Mesenchymal stem cell (in vitro differentiated cells and primary cell): ENCODE measurements around the gene SETD2.

Experiments
- DNase-seq: peaks from one replicate; pipeline ENCODE4 v3.0.0-alpha.2; 2013
- H2AFZ ChIP-seq: one replicate; pipeline ENCODE4 v1.6.1; 2013; ENCODE audit warnings: low read depth, mild to moderate bottlenecking, control low read depth, inconsistent platforms, low read length, moderate library complexity
- H2AK5ac ChIP-seq: 2 replicates; pipeline ENCODE4 v1.6.1; 2013; ENCODE audit warnings: low read length, moderate library complexity, mild to moderate bottlenecking, inconsistent platforms; ENCODE audit not compliant: severe bottlenecking
- H2BK120ac ChIP-seq: one replicate; pipeline ENCODE4 v1.6.1; 2013; ENCODE audit warnings: low read depth, mild to moderate bottlenecking, inconsistent platforms, low read length, moderate library complexity
- H2BK12ac ChIP-seq, 2 experiments: one replicate each; pipeline ENCODE4 v1.6.1; 2013; ENCODE audit warnings: inconsistent platforms in 2 of 2, low read length in 2 of 2, mild to moderate bottlenecking in 2 of 2, moderate library complexity in 2 of 2, control low read depth in 1 of 2
- H2BK15ac ChIP-seq: one replicate; pipeline ENCODE4 v1.6.1; 2013; ENCODE audit warnings: mild to moderate bottlenecking, low read depth, inconsistent platforms; ENCODE audit not compliant: poor library complexity, severe bottlenecking
- H2BK5ac ChIP-seq: 2 replicates; pipeline ENCODE4 v1.6.1; 2013; ENCODE audit warnings: low read depth, mild to moderate bottlenecking, low read length, control low read depth, inconsistent platforms; ENCODE audit not compliant: poor library complexity, severe bottlenecking
- H3K14ac ChIP-seq, 2 experiments: one replicate each; pipeline ENCODE4 v1.6.1; 2013; ENCODE audit warnings: inconsistent platforms in 2 of 2, low read length in 2 of 2, control low read depth in 1 of 2, mild to moderate bottlenecking in 1 of 2, moderate library complexity in 1 of 2
- H3K18ac ChIP-seq, 2 experiments: one replicate each; pipeline ENCODE4 v1.6.1; 2013; ENCODE audit warnings: inconsistent platforms in 2 of 2, low read length in 2 of 2, control low read depth in 1 of 2, low read depth in 1 of 2, mild to moderate bottlenecking in 1 of 2
- H3K23ac ChIP-seq, 2 experiments: one replicate each; pipeline ENCODE4 v1.6.1; 2013; ENCODE audit warnings: inconsistent platforms in 2 of 2, low read length in 2 of 2, mild to moderate bottlenecking in 2 of 2, moderate library complexity in 2 of 2, control low read depth in 1 of 2
- H3K27ac ChIP-seq: 2 replicates; pipeline ENCODE4 v1.5.1; 2013; ENCODE audit warnings: mild to moderate bottlenecking, moderate library complexity, low read length, control low read depth, inconsistent platforms; ENCODE audit not compliant: poor library complexity, severe bottlenecking
- H3K27me3 ChIP-seq, 2 experiments: 2 replicates each; pipeline versions ENCODE4 v1.6.1 to v1.7.0; 2013; ENCODE audit warnings: low read length in 2 of 2, mild to moderate bottlenecking in 2 of 2, moderate library complexity in 2 of 2, control low read depth in 1 of 2, inconsistent platforms in 1 of 2; ENCODE audit not compliant: control insufficient read depth in 1 of 2, insufficient read depth in 1 of 2
- H3K36me3 ChIP-seq, 2 experiments: 2 replicates each; pipeline versions ENCODE4 v1.6.1 to v1.7.0; 2013; ENCODE audit warnings: low read length in 2 of 2, control low read depth in 1 of 2, inconsistent platforms in 1 of 2, low read depth in 1 of 2, mild to moderate bottlenecking in 1 of 2; ENCODE audit not compliant: insufficient read depth in 2 of 2, control insufficient read depth in 1 of 2
- H3K4ac ChIP-seq, 2 experiments: one replicate each; pipeline ENCODE4 v1.6.1; 2013; ENCODE audit warnings: inconsistent platforms in 2 of 2, low read length in 2 of 2, mild to moderate bottlenecking in 2 of 2, moderate library complexity in 2 of 2, control low read depth in 1 of 2, low read depth in 1 of 2
- H3K4me1 ChIP-seq: 2 replicates; pipeline ENCODE4 v1.6.1; 2013; ENCODE audit warnings: low read depth, low read length, control low read depth; ENCODE audit not compliant: control insufficient read depth, insufficient read depth
- H3K4me2 ChIP-seq: 2 replicates; pipeline ENCODE4 v1.6.1; 2013; ENCODE audit warnings: low read length, mild to moderate bottlenecking, inconsistent platforms; ENCODE audit not compliant: poor library complexity, severe bottlenecking
- H3K4me3 ChIP-seq, 2 experiments: 2 replicates each; pipeline versions ENCODE4 v1.5.1 to v1.7.0; 2013; ENCODE audit warnings: low read length in 2 of 2, mild to moderate bottlenecking in 2 of 2, control low read depth in 1 of 2, low read depth in 1 of 2; ENCODE audit not compliant: insufficient read depth in 1 of 2
- H3K79me1 ChIP-seq: replicated peaks from 2 replicates; pipeline ENCODE4 v1.6.1; 2013; ENCODE audit warnings: mild to moderate bottlenecking, control low read depth, low read length, inconsistent platforms; ENCODE audit not compliant: poor library complexity, severe bottlenecking
- H3K9ac ChIP-seq: 2 replicates; pipeline ENCODE4 v1.7.0; 2013; ENCODE audit warnings: mild to moderate bottlenecking, low read length, moderate library complexity
- H3K9me3 ChIP-seq: 2 replicates; pipeline ENCODE4 v1.7.0; 2013; ENCODE audit warnings: mild to moderate bottlenecking, low read length; ENCODE audit not compliant: control insufficient read depth
- H4K8ac ChIP-seq: one replicate; pipeline ENCODE4 v1.6.1; 2013; ENCODE audit warnings: inconsistent platforms, mild to moderate bottlenecking, low read length, moderate library complexity
- H4K91ac ChIP-seq: one replicate; pipeline ENCODE4 v1.6.1; 2013; ENCODE audit warnings: mild to moderate bottlenecking, low read length, inconsistent platforms
- WGBS: methylation state at CpG from one replicate; pipeline ENCODE4 v1.1.7; 2013; ENCODE audit warnings: mixed read lengths; 5-methylcytosine and 5-hydroxymethylcytosine counted together

SETD2 gene

GRCh38 chr3:47159820-47160219, 4.1 kb downstream of the SETD2 start:
- Histone ChIP-seq H2BK120ac (no peak overlapping the region), H3K9ac (no peak overlapping the region), H3K14ac (no peak overlapping the region), H3K79me1 (no peaks in the 10 kb centered on the region), H4K8ac (no peak overlapping the region), H2BK12ac (no peak overlapping the region), H3K23ac (no peak overlapping the region), H3K36me3 (no peaks in the 10 kb centered on the region), H2AK5ac (no peak overlapping the region), H3K4ac (no peak overlapping the region), H3K9me3 (no peaks in the 10 kb centered on the region), H3K4me3 (no peak overlapping the region), H4K91ac (no peak overlapping the region), H3K4me2 (no peak overlapping the region), H3K4me1 (peaks cover 6% of the 10 kb centered on the region), H3K18ac (no peak overlapping the region), H3K27ac (no peak overlapping the region), H2BK5ac (no peak overlapping the region), H2BK15ac (no peak overlapping the region), H3K27me3 (no peaks in the 10 kb centered on the region), H2AFZ (no peak overlapping the region)
- WGBS: 74% methylated on average over 3 of the region's 3 CpGs
- DNase-seq: no peak

GRCh38 chr3:47158208-47158607, 5.7 kb downstream of the SETD2 start:
- H4K91ac ChIP-seq: no peak overlapping the region
- H2AK5ac ChIP-seq: no peak overlapping the region
- no peak overlapping the region for H2AFZ ChIP-seq
- H3K27me3 ChIP-seq: no peaks in the 10 kb centered on the region
- no peak overlapping the region for H2BK15ac ChIP-seq
- H3K4me1 ChIP-seq: peaks cover 6% of the 10 kb centered on the region
- no peak overlapping the region for H3K4me2 ChIP-seq
- H3K36me3 ChIP-seq: no peaks in the 10 kb centered on the region
- no peaks in the 10 kb centered on the region for H3K79me1 ChIP-seq
- no peak overlapping the region for H3K4ac ChIP-seq
- H2BK120ac ChIP-seq: no peak overlapping the region
- no peak overlapping the region for H3K9ac ChIP-seq
- H3K4me3 ChIP-seq: no peak overlapping the region
- H2BK12ac ChIP-seq: no peak overlapping the region
- no peak overlapping the region for H3K23ac ChIP-seq
- H3K18ac ChIP-seq: no peak overlapping the region
- H3K27ac ChIP-seq: no peak overlapping the region
- H2BK5ac ChIP-seq: no peak overlapping the region
- DNase-seq: no peak
- H4K8ac ChIP-seq: no peak overlapping the region
- H3K9me3 ChIP-seq: no peaks in the 10 kb centered on the region
- no peak overlapping the region for H3K14ac ChIP-seq

GRCh38 chr3:47156396-47156795, 7.5 kb downstream of the SETD2 start:
- Histone ChIP-seq H3K14ac (no peak overlapping the region), H2AK5ac (no peak overlapping the region), H3K4me3 (no peak overlapping the region), H4K8ac (no peak overlapping the region), H3K27ac (no peak overlapping the region), H3K4me1 (peaks cover 4% of the 10 kb centered on the region), H3K18ac (no peak overlapping the region), H3K79me1 (no peaks in the 10 kb centered on the region), H2BK120ac (no peak overlapping the region), H3K27me3 (no peaks in the 10 kb centered on the region), H3K23ac (no peak overlapping the region), H3K4ac (no peak overlapping the region), H2BK5ac (no peak overlapping the region), H2BK12ac (no peak overlapping the region), H2AFZ (no peak overlapping the region), H3K9me3 (no peaks in the 10 kb centered on the region), H3K36me3 (no peaks in the 10 kb centered on the region), H2BK15ac (no peak overlapping the region), H4K91ac (no peak overlapping the region), H3K9ac (no peak overlapping the region), H3K4me2 (no peak overlapping the region)
- WGBS: 100% methylated on average over 1 of the region's 1 CpG
- DNase-seq: no peak

GRCh38 chr3:47152578-47152977, 11.3 kb downstream of the SETD2 start:
- no peak overlapping the region for H4K91ac ChIP-seq
- no peaks in the 10 kb centered on the region for H3K36me3 ChIP-seq
- H4K8ac ChIP-seq: no peak overlapping the region
- no peak for DNase-seq
- H3K23ac ChIP-seq: no peak overlapping the region
- H3K4me2 ChIP-seq: no peak overlapping the region
- H3K4me1 ChIP-seq: peaks cover 4% of the 10 kb centered on the region
- H3K79me1 ChIP-seq: no peaks in the 10 kb centered on the region
- no peak overlapping the region for H3K9ac ChIP-seq
- no peak overlapping the region for H2BK5ac ChIP-seq
- no peak overlapping the region for H2BK12ac ChIP-seq
- no peak overlapping the region for H2BK120ac ChIP-seq
- no peak overlapping the region for H3K4me3 ChIP-seq
- WGBS: 100% methylated on average over 2 of the region's 2 CpGs
- no peak overlapping the region for H2AK5ac ChIP-seq
- no peak overlapping the region for H3K4ac ChIP-seq
- H2AFZ ChIP-seq: no peak overlapping the region
- H3K27me3 ChIP-seq: no peaks in the 10 kb centered on the region
- H3K14ac ChIP-seq: no peak overlapping the region
- no peak overlapping the region for H3K18ac ChIP-seq
- no peak overlapping the region for H3K27ac ChIP-seq
- no peaks in the 10 kb centered on the region for H3K9me3 ChIP-seq
- no peak overlapping the region for H2BK15ac ChIP-seq
